ENCODE results near the gene ZXDB.
"Not testable (repeated sequence)": the region's sequence is repeated elsewhere in the genome, so short reads cannot be mapped to it uniquely, and the experiment has no call there.

ZXDB gene

DNA sequence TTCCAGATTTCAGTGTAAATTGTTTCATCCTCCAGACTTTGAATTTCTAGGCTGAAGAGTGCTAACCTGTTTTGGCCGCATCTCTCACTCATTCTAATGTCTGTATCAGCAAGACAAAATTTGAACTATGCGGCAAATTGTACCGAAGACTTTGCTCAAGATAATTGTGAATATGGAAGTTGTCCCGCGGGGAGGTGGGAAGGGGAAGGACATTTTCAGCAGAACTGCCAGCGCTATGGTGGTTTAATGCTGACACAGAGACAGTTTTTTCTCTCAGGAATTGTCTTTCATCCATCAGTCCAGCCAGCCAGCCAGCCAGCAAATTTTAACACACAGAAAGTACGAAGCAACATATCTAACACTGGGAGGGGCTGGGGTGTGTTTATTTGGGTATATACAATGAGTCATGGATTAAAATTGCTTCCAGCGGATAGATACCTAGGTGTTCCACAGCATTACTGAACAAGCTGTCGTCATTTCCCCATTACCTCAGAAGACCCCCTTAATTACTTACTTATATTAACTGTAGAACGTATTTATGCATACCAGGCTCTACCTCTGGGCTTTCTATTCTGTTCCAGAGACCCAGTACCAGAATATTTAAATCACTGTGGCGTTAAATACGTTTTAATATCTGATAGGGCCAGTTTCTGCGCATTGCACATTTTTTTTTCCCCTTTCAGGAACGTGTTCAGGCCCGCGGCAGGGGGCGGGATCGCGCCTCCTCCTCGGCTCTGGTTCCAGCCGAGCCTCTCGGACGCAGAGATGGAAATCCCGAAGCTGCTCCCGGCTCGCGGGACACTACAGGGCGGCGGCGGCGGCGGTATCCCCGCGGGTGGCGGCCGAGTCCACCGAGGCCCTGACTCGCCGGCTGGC lies at the start of gene ZXDB:
ZXDB (plus strand) TSS at position 728 of the 876 bp plus-strand sequence; CDS start at position 766, 38 bp downstream.
- not testable (repeated sequence) for DNase-seq

DNA sequence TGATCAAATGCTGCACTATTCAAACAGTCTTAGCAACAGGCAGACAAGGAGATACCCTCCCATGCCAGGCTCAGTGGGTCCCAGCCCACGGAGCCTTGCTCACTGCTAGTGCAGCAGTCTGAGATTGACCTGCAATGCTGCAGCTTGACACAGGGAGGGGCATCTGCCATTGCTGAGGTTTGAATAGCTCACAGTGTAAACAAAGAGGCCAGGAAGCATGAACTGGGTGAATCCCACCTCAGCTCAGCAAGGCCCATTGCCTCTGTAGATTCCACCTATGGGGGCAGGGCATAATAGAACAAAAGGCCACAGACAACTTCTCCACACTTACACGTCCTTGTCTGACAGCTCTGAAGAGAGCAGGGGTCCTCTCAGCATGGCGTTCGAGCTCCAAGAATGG lies 26.6 kb upstream of the ZXDB start:
- DNase-seq, result no peak

DNA sequence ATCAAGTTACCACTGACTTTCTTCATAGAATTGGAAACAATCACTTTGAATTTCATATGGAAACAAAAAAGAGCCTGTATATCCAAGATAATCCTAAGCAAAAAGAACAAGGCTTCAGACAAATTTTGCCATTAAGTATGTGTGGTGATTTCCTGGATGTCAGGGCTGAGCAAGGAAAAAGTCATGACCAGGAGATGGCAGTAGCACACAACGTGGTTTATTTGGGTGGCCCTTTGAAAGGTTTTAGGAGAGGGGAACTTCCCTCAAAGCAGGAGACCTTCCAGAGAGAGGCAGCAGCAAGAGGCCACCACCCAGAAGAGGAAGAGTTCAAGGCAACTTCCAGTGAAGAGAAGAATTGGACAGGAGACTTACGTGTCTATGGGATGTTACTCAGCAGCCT lies 18.1 kb upstream of the ZXDB start:
- no peak for DNase-seq

DNA sequence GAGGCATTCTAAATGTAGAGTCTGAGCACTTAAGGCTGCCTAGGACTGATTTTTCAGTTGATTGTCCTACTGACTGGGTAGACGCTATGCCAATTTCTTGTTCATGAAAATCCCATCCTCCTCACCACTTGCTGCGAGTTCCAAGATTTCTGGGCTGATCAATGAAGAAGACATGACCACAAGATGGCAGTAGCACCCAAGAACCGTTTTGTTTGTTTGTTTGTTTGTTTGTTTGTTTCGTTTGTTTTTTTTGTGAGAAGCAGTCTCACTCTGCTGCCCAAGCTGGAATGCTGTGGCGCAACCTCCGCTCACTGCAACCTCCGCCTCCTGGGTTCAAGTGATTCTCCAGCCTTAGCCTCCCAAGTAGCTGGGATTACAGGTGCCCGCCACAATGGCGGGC lies 8.9 kb upstream of the ZXDB start:
- not testable (repeated sequence) for DNase-seq

DNA sequence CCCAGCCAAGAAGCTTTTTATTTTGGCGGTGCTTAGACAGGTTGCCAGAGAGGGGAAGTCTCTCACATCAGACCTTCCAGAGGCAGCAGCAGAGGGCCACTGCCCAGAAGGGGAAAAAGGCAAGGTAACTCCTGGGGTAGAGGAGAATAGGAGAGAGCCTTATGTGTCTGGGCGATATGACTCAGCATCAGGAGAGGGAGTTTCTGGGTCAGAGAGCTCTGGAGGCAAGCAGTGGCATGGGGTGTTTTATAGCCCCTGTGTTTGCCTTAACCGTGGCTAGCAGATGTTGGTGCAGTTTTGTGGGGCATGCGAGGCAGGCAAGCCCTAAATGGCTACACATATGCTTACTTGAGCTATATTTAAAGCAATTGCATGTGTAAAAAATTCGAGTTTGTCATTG lies 8.3 kb upstream of the ZXDB start:
- no peak for DNase-seq

DNA sequence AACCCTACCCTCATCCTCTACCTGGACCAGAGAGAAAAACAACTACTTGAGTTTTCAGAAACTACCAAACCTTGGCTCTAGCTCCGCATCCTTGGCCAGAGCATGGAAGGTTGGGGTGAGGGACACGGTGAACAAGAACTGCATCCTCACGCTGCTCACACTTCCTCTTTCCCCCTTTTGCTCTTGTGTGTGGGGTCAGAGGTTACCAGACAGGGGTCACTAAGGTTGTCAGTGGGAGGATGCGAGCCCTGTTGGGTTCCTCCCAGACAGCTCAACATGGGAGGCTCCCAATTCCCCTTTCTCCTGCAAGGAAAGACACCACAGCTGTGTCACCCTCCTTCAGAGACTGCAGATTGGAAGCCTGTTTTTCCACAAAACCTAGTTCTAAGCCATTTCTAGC lies 5.5 kb upstream of the ZXDB start:
- no peak for DNase-seq

DNA sequence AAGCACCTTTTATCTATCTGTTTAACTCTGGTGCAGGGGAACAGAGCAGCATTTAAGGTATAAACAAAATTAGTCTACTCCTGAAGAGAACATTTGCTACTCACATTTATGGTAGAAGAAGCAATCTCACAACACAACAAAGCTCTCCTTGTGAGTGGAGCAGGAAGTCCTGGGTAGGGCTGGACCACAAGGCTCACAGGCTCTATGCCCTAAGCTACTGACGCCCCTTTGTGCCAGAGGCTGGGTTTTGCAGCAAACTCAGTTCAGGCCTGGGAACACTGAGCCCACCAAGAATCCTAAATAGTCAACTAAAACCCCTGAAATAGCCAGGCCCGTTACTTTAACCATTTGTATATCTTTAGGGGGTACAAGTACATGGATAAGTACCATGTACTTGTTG lies 4.7 kb upstream of the ZXDB start:
- no peak for DNase-seq

DNA sequence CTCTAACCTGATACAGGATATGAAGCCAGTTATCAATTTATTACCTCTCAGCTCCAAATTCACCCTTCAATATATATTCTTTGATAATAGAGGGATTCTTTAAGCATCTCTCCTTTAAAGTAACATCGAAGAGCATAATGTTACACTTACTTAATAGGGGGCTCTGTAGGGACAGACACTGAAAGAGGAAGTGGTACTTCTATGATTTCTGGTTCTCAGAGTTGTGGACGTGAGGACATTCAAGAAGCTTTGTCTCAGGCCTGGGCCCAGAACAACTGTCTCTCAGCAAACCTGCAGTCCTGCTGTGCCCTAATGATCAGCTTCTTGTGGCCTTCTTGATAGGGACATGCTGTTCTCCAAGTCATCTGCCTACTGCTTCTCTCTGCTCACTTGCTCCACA lies 4.2 kb upstream of the ZXDB start:
- no peak for DNase-seq

DNA sequence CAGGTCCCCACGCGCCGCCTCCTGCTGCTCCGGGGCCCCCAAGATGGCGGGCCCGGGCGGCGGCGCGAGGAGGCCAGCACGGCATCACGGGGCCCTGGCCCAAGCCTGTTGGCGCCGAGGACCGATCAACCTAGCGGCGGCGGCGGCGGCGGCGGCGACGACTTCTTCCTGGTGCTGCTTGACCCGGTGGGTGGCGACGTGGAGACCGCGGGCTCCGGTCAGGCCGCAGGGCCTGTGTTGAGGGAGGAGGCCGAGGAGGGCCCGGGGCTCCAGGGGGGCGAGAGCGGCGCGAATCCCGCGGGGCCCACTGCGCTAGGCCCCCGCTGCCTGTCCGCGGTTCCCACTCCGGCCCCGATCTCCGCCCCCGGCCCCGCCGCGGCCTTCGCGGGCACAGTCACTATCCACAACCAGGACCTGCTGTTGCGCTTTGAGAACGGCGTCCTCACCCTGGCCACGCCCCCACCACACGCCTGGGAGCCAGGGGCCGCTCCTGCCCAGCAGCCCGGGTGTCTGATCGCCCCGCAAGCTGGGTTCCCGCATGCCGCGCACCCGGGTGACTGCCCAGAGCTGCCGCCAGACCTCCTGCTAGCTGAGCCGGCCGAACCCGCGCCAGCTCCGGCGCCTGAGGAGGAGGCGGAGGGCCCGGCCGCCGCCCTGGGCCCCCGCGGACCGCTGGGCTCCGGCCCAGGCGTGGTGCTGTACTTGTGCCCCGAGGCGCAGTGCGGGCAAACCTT lies 516 bp downstream of the ZXDB start:
- DNase-seq, result not testable (repeated sequence)

DNA sequence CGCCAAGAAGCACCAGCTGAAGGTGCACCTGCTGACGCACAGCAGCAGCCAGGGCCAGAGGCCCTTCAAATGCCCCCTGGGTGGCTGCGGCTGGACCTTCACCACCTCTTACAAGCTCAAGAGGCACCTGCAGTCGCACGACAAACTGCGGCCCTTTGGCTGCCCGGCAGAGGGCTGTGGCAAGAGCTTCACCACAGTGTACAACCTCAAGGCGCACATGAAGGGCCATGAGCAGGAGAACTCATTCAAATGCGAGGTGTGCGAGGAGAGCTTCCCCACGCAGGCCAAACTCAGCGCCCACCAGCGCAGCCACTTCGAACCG lies 1.0 kb downstream of the ZXDB start:
- DNase-seq, result not testable (repeated sequence)

DNA sequence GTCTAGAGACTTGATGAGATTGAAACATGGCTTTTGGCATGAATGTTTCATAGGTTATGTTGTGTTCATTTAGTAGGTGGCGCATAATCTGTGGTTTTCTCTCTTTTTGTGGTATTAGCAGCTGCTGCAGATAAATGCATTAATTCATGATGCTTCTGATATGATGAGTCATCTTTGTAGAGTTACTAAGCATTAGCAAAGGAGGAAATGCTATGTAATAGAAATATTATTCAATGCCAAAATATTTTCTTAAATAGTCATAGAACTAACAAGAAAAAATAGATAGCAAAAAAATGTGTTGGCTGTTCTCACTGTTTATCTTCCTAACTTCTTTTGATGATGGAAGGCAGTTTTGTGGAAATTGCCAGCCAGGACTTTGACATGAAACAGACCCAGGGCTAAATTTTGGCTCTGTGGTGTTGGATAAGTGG lies 3.6 kb downstream of the ZXDB start:
- DNase-seq, result no peak

DNA sequence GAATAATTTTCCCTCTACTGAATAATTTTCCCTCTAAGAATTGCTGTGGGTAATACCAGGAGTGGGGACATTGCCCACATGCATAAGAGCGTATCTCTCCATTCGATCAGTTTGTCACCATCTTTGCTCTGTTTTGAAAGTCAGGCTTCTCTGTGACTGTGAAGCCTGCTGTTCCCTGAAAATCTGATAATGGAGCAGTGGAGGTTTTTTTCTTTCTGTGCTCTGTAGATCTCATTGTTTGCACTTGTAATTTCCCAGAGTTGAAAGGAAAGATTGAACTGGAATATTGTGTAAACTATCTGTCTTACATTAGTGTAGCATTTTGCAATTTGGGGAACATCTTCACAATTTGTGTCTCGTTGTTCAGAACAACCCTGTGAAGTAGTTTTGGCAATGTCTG lies 4.3 kb downstream of the ZXDB start:
- DNase-seq, result no peak

DNA sequence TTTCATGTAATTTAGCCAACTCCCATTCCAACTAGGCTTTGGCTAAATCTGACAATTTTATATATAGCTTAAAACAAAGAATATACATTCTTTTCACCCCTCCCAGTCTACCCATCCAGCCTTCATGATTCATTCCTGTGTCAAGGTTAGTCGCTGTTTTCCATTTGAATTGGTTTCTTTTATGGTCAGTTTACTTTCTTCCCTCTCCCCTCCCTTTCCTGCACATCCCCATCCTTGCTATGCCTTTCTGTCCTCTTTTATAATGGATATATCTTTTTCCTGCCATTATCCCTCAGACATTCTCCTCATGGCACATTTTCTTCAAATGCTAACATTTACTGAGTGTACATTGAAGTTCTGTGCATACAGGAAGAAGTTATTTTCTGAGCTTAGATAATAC lies 4.7 kb downstream of the ZXDB start:
- no peak for DNase-seq

DNA sequence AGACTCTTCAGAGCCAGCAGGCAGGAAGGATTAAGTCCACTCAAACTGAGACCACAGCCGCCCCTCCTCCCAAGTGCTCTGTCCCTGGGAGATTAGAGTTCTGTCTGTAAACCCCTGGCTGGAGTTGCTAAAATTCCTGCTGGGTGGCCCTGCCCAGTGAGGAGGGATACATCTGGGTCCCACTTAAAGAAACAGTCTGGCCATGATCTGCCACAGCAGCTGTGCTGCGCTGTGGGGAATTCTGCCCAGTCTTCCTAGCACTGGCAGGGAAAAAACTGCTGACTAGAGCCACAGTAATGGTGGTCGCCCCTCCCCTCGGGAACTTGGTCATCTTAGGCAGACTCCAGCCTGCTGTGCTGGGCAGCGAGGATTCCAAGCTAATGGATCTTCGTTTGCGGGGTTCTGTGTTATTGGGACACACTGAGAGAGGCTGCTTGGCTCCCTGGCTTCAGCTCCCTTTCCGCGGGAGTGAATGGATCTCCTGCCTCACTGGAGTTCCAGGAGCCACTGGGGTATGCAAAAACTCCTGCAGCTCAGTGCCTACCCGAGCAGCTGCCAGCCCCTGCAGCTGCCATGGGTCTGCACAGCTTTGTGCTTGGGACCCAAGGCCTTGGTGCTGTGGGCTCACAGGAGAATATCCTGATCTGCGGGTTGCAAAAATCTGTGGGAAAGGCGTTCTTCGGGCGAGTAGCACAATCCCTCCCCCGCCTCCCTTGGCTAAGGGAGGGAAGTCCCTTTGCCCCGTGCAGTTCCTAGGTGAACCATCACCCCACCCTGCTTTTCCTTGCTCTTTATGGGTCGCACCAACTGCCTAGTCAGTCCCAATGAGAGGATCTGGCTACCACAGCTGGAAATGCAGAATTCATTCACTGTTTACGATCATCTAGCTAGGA lies 15.7 kb downstream of the ZXDB start:
- no peak for DNase-seq

DNA sequence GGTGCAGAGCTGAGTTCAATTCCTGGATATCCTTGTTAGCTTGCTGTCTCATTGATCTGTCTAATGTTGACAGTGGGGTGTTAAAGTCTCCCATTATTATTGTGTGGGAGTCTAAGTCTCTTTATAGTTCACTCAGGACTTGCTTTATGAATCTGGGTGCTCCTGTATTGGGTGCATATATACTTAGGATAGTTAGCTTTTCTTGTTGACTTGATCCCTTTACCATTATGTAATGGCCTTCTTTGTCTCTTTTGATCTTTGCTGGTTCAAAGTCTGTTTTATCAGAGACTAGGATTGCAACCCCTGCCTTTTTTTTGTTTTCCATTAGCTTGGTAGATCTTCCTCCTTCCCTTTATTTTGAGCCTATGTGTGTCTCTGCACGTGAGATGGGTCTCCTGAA lies 21.5 kb downstream of the ZXDB start:
- not testable (repeated sequence) for DNase-seq

DNA sequence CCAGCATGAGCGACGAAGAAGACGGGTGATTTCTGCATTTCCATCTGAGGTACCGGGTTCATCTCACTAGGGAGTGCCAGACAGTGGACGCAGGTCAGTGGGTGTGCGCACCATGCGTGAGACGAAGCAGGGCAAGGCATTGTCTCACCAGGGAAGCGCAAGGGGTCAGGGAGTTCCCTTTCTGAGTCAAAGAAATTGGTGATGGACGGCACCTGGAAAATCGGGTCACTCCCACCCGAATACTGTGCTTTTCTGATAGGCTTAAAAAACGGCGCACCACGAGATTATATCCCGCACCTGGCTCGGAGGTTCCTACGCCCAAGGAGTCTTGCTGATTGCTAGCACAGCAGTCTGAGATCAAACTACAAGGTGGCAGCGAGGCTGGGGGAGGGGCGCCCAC lies 37.6 kb downstream of the ZXDB start:
- DNase-seq, result not testable (repeated sequence)

DNA sequence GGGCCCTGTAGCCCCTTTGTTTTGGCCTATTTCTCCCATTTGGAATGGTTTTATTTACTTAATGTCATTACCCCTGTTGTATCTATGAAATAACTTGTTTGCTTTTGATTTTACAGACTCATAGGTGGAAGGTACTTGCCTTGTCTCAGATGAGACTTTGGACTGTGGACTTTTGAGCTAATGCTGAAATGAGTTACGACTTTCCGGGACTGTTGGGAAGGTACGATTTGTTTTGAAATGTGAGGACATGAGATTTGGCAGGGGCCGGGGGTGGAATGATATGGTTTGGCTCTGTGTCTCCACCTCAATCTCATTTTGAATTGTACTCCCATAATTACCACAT lies 48.8 kb downstream of the ZXDB start:
- DNase-seq, result no peak

DNA sequence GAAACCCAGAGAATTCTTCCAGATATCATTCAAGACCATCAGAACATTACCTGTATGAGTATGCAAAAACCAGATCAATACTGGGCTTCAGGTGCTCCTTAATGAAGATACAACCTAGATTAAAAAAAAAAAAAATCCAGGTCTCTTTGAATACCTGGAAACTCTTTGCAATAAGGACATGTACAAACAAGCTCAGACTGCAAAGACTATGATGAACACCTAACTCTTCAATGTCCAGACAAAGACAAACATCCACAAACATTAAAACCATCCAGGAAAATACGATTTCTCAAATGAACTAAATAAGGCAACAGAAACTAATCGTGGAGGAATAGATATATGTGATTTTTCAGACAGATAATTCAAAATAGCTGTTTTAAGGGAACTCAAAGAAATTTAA lies 49.5 kb downstream of the ZXDB start:
- no peak for DNase-seq

DNA sequence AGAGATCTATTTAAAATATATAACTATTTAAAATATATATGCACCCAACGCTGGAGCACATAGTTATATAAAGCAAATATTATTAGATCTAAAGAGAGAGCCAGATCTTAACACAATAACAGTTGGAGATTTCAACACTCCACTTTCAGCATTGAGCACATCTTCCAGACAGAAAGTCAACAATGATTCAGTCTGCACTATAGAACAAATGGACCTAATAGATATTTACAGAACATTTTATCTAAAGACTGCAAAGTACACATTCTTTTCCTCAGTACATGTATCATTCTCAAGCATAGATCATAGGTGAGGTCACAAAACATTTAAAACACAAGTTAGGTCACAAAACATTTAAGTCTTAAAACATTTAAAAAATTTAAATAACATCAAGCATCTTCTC lies 51.9 kb downstream of the ZXDB start:
- no peak for DNase-seq

DNA sequence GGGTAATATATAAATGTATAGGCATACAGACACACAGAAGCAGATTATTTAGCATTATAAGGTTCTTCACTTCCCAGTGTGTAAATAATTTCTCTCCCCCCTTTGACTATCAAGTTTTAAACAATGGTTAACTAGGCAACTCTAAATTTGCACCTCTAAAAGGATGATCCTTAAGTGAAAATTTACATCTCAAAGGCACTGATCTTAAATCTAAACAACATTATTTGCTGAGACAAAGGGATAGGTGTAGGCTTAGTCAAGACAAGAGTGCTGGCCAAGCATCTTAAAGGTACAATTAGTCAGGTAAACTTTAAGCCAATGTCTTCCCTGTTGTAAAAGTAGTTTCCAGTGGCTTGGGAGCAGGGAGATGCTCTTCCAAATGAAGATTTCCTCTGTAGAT lies 55.2 kb downstream of the ZXDB start:
- DNase-seq, result no peak

All from cortex of kidney (tissue), 1 donor.